HCT116 (cell line): ENCODE measurements around the gene CRYBA4. TPM values are rescaled to one million over a fixed set of nuclear protein-coding genes. Genes with fewer than 3 reads are reported as not detected.
A peak's percentile ranks its signal among the peaks of the same experiment; 100 is the strongest.

Experiments used
- ATAC-seq: fragments of 200-7000 bp; cut with Tn5 transposase; 2 replicates; pipeline ENCODE4 v1.9.1; 2020; ENCODE audit warnings: mild to moderate bottlenecking, moderate library complexity
- BruUV-seq: library from RNA; stranded (reverse); fragments of 400-500 nt; replicated peaks from 2 replicates; lab custom pipeline; 2021; lab: Mats Ljungman, UMichigan
- CTCF ChIA-PET: fragments of 300-600 bp; sonication (Branson Sonifier 250); formaldehyde crosslinking; loops from one replicate; lab custom pipeline; 2021; ENCODE audit warnings: antibody characterized with exemption; lab: Charles Lee
- POLR2A ChIA-PET: fragments of 300-600, 350-600 bp; sonication (Branson Sonifier 250); formaldehyde crosslinking; loops from one replicate; lab custom pipeline; 2021; ENCODE audit warnings: antibody characterized with exemption; lab: Charles Lee
- RAD21 ChIA-PET, 2 experiments: fragments of 300-600 bp; sonication (Branson Sonifier 250); formaldehyde crosslinking; loops; one replicate each; lab custom pipeline; 2023; ENCODE audit warnings: low total read pairs in 2 of 2; ENCODE audit not compliant: uncharacterized antibody in 2 of 2, unreplicated experiment in 2 of 2, low non-redundant PET in 1 of 2; lab: Charles Lee
- DNase-seq: peaks from one replicate; pipeline ENCODE4 v3.0.0-alpha.2; 2010; ENCODE audit warnings: low read depth, low spot score
- H2AFZ ChIP-seq: fragments of 200-600 bp; shearing (Covaris generic), sonication (generic); 2 replicates; pipeline ENCODE4 v1.6.1; 2017; ENCODE audit warnings: low read depth, mixed run types, mixed read lengths, antibody characterized with exemption, low read length; ENCODE audit not compliant: poor library complexity, severe bottlenecking
- H3K27ac ChIP-seq: 2 replicates; pipeline ENCODE4 v1.5.1; 2012; ENCODE audit warnings: low read depth, low read length
- H3K27me3 ChIP-seq: fragments of 200-600 bp; sonication (generic); 2 replicates; pipeline ENCODE4 v1.6.1; 2016; ENCODE audit warnings: mixed run types, low read length, mixed read lengths; ENCODE audit not compliant: insufficient read depth
- H3K36me3 ChIP-seq, 2 experiments: fragments of 200-500 bp in 1 of 2; fragments of 200-600 bp in 1 of 2; sonication (Bioruptor generic) in 1 of 2; sonication (generic) in 1 of 2; 2 replicates each; pipeline versions ENCODE4 v1.5.1 to v1.6.1; 2014 to 2016; ENCODE audit warnings: low read length in 2 of 2, inconsistent platforms in 1 of 2, mixed read lengths in 1 of 2, mixed run types in 1 of 2; ENCODE audit not compliant: insufficient read depth in 2 of 2, control insufficient read depth in 1 of 2
- H3K4me1 ChIP-seq, 2 experiments: fragments of 200-600 bp in 1 of 2; sonication (generic) in 1 of 2; 2 replicates each; pipeline versions ENCODE4 v1.5.1 to v1.6.1; 2012 to 2017; ENCODE audit warnings: low read length in 2 of 2, inconsistent platforms in 1 of 2, mild to moderate bottlenecking in 1 of 2, mixed read lengths in 1 of 2, mixed run types in 1 of 2, moderate library complexity in 1 of 2; ENCODE audit not compliant: insufficient read depth in 2 of 2, control insufficient read depth in 1 of 2
- H3K4me2 ChIP-seq: fragments of 200-600 bp; sonication (generic); 2 replicates; pipeline ENCODE4 v1.6.1; 2017; ENCODE audit warnings: mixed run types, low read length, mixed read lengths
- H3K4me3 ChIP-seq, 2 experiments: fragments of 200-600 bp in 1 of 2; sonication (generic) in 1 of 2; replicated peaks in 1 of 2; 2 replicates each; pipeline ENCODE4 v1.5.1; 2011 to 2016; ENCODE audit warnings: low read length in 2 of 2, control low read depth in 1 of 2, low read depth in 1 of 2, mild to moderate bottlenecking in 1 of 2, mixed read lengths in 1 of 2, mixed run types in 1 of 2
- H3K79me2 ChIP-seq: fragments of 200-600 bp; sonication (generic); 2 replicates; pipeline ENCODE4 v1.6.1; 2017; ENCODE audit warnings: mild to moderate bottlenecking, mixed run types, low read length, moderate library complexity, mixed read lengths; ENCODE audit not compliant: insufficient read depth
- H3K9ac ChIP-seq: fragments of 200-600 bp; sonication (generic); 2 replicates; pipeline ENCODE4 v1.6.1; 2016; ENCODE audit warnings: low read length, mixed read lengths
- H3K9me2 ChIP-seq: fragments of 200-600 bp; sonication (generic), shearing (Covaris generic); 2 replicates; pipeline ENCODE4 v1.6.1; 2017; ENCODE audit warnings: mixed run types, mild to moderate bottlenecking, moderate library complexity; ENCODE audit not compliant: insufficient read depth
- H3K9me3 ChIP-seq, 2 experiments: fragments of 200-500 bp in 1 of 2; fragments of 200-600 bp in 1 of 2; sonication (Bioruptor generic) in 1 of 2; sonication (generic) in 1 of 2; 2 replicates each; pipeline ENCODE4 v1.6.1; 2014 to 2017; ENCODE audit warnings: low read length in 2 of 2, mixed read lengths in 2 of 2, inconsistent platforms in 1 of 2, low read depth in 1 of 2, mild to moderate bottlenecking in 1 of 2, mixed run types in 1 of 2, moderate library complexity in 1 of 2; ENCODE audit not compliant: control insufficient read depth in 1 of 2, insufficient read depth in 1 of 2
- H4K20me1 ChIP-seq: fragments of 200-600 bp; sonication (generic), shearing (Covaris generic); 2 replicates; pipeline ENCODE4 v1.6.1; 2017; ENCODE audit warnings: mixed run types, mild to moderate bottlenecking, moderate library complexity; ENCODE audit not compliant: insufficient read depth
- EGR1 ChIP-seq: IDR thresholded peaks from 2 replicates; pipeline ENCODE4 v1.6.1; 2012; ENCODE audit warnings: low read depth
- ELF1 ChIP-seq: IDR thresholded peaks from 2 replicates; pipeline ENCODE4 v1.6.1; 2012; ENCODE audit warnings: low read depth, borderline replicate concordance
- EZH2 ChIP-seq: fragments of 200-600 bp; sonication (generic); IDR thresholded peaks from 2 replicates; pipeline ENCODE4 v1.6.1; 2017; ENCODE audit warnings: antibody characterized with exemption, mixed run types
- FOSL1 ChIP-seq: IDR thresholded peaks from 2 replicates; pipeline ENCODE4 v1.6.1; 2012; ENCODE audit warnings: low read depth
- POLR2AphosphoS5 ChIP-seq: IDR thresholded peaks from 2 replicates; pipeline ENCODE4 v1.6.1; 2011; ENCODE audit warnings: mild to moderate bottlenecking, low read depth, low read length, moderate library complexity
- REST ChIP-seq: IDR thresholded peaks from 2 replicates; pipeline ENCODE4 v1.6.1; 2012; ENCODE audit warnings: low read depth
- YY1 ChIP-seq: IDR thresholded peaks from 2 replicates; pipeline ENCODE4 v1.6.1; 2011; ENCODE audit warnings: low read length, low read depth, moderate library complexity, mild to moderate bottlenecking; ENCODE audit not compliant: insufficient replicate concordance; ENCODE audit errors: extremely low read depth
- ZNF274 ChIP-seq: fragments of 200-500 bp; sonication (Bioruptor generic); IDR thresholded peaks from 2 replicates; pipeline ENCODE4 v1.6.1; 2014; ENCODE audit warnings: mild to moderate bottlenecking, low read depth, low read length, inconsistent platforms
- intact Hi-C: fragments of 100-400 bp; cut with micrococcal nuclease; formaldehyde crosslinking; loops from 2 replicates; pipeline ENCODE4 v1.10.0; 2022
- total RNA-seq: library from RNA; stranded (reverse); gene quantifications from one replicate; pipeline ENCODE4 v1.2.1, GENCODE V29; 2021; ENCODE audit not compliant: unreplicated experiment

CRYBA4 gene
- total RNA-seq, 1 experiment from 2014 or later: not detected

- TF ChIP-seq FOSL1 (no peak), EZH2 (no peak), EGR1 (no peak)
- DNase-seq: no peak
- Histone ChIP-seq H3K4me1 (peaks cover 12 to 21% of the 10 kb centered on the region in 2 experiments), H2AFZ (peak within 1 kb of the TSS; percentile 97), H3K4me3 (peak within 1 kb of the TSS; percentile 38 to 61; a peak in 3 of 4 replicates), H3K27ac (peak within 1 kb of the TSS; percentile 62; the same call in 1 of the 2 replicates), H3K9ac (peak within 1 kb of the TSS; percentile 46), H3K36me3 (no peaks in the 10 kb centered on the region), H3K27me3 (peaks cover 4% of the 10 kb centered on the region; the same call in 1 of the 2 replicates), H3K9me3 (no peaks in the 10 kb centered on the region), H3K4me2 (peak within 1 kb of the TSS; percentile 96), H4K20me1 (no peaks in the 10 kb centered on the region), H3K79me2 (no peaks in the 10 kb centered on the region), H3K9me2 (no peaks in the 10 kb centered on the region)
- BruUV-seq: no TSS peak
- ATAC-seq: no peak
- RAD21 ChIA-PET: no interaction called here
- CTCF ChIA-PET: no interaction called here
- intact Hi-C loops: no loop called here
- POLR2A ChIA-PET: no interaction called here
These were observed 35.4 kb downstream of the CRYBA4 start, which contains the start of gene MIAT for GRCh38 chr22:26656891-26657851. TSS of gene MIAT (plus strand) at chr22:26657588.

- Histone ChIP-seq H3K4me3 (peak overlapping the region; percentile 38 to 61; a peak in 3 of 4 replicates), H3K79me2 (no peaks in the 10 kb centered on the region), H3K36me3 (no peaks in the 10 kb centered on the region), H2AFZ (peak overlapping the region; percentile 97), H3K9me2 (no peaks in the 10 kb centered on the region), H3K27me3 (0 out of 2 replicates have a peak, but pooled peaks cover 4% of the 10 kb centered on the region), H3K4me2 (peak overlapping the region; percentile 96), H3K9ac (peak overlapping the region; percentile 46), H3K4me1 (peaks cover 12 to 21% of the 10 kb centered on the region in 2 experiments), H3K9me3 (no peaks in the 10 kb centered on the region), H3K27ac (peak overlapping the region; percentile 62; the same call in 1 of the 2 replicates), H4K20me1 (no peaks in the 10 kb centered on the region)
- no peak for ATAC-seq
- CTCF ChIA-PET: no interaction called here
- POLR2A ChIA-PET: no interaction called here
- no TSS peak for BruUV-seq
- no peak for DNase-seq
- intact Hi-C loops: no loop called here
- RAD21 ChIA-PET: no interaction called here
- no peak for TF ChIP-seq ELF1
- TF ChIP-seq REST: no peak
- no peak for TF ChIP-seq YY1
- TF ChIP-seq ZNF274: no peak
- no peak for TF ChIP-seq POLR2AphosphoS5
These were observed 36.4 kb downstream of the CRYBA4 start for GRCh38 chr22:26658161-26658560.
